ENCODE data around the gene ANO8. TPM values are rescaled to one million over a fixed set of nuclear protein-coding genes. Genes with fewer than 3 reads are reported as not detected.
A peak's percentile ranks its signal among the peaks of the same experiment; 100 is the strongest.

Gene ANO8
- total and polyA plus RNA-seq, 2 experiments from 2014 or later = 4.5 to 24.9 TPM

DNA sequence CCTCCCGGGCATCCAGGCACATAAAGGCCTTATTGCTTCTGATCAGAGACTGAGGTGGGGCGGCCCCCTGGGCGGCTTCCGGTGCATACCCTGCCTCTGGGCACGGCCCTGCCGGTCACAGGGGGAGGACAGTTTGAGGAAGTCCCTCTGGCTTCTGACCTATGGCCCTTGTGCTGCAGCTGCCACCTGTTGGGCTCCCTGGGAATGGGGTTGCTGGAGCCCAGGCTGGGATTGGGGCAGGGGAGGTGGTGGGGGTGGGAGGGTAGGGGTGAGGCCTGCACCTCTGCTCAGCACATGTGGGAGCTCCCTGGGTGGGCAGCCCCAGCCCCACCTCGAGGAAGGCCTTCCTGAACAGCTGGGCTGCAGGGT lies 10.7 kb downstream of the ANO8 start (continued):
- no peak for TF ChIP-seq ZNF462 (CRISPR knock-in tag; IDR thresholded peaks at IDR 0.05)

DNA sequence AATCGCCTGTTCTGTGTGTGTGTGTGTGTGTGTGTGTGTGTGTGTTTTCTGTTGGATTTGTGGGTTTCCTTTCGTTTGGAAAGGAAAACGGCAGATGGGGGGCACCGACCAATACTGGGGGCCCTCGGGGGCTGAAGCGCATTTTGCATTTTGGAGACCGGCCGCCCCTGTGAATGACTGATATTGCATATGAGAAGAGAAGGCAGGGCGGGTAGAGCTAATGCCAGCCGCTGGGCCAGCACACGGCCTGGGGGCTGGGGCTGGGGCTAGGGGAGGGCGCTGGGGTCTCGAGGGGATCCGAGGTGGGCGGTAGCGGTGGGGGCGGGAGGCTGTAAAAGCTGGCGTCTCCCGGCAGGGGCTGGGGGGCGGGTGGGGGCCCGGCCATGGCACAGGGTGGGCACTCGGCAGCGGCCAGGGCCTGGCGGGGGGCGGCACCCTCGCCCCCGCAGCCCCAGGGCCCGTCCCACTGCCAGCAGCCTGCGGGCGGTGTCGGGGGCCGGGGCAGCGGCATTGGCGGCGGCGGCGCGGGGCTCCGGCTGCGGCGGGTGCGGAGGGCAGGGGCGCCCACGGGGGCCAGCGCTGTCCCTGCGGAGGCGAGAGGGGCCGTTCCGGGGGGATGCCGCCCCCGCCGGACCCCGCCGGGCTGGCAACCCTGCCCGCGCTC lies 11.2 kb downstream of the ANO8 start:
- Mint-ChIP-seq H3K27me3 (ENCODE audit: insufficient read depth, low read depth, poor library complexity) (peaks cover 22% of the 10 kb centered on the region), H3K36me3 (ENCODE audit: low read depth) (peaks cover 32% of the 10 kb centered on the region), H3K27ac (no peak overlapping the region), H3K4me3 (no peak overlapping the region; the same call in 2 of the 3 replicates), H3K4me1 (peaks cover 20% of the 10 kb centered on the region), H3K9me3 (no peaks in the 10 kb centered on the region; the same call in 2 of the 3 replicates)
- no peak for DNase-seq (ENCODE audit: low spot score)
- peak overlapping the region; percentile 51 for H3K4me2 ChIP-seq
- ATAC-seq = no peak
- no peaks in the 10 kb centered on the region for H3K27me3 ChIP-seq (ENCODE audit: insufficient read depth)
- peaks cover 25% of the 10 kb centered on the region for H3K4me1 ChIP-seq (ENCODE audit: insufficient read depth)
- no peaks in the 10 kb centered on the region; the same call in 1 of the 2 replicates for H4K20me1 ChIP-seq (replicated peaks; ENCODE audit: insufficient read depth)
- H3K4me3 ChIP-seq = peak overlapping the region; percentile 32; the same call in 1 of the 2 replicates
- no peak overlapping the region for H2AFZ ChIP-seq
- no peaks in the 10 kb centered on the region for H3K79me2 ChIP-seq (replicated peaks; ENCODE audit: insufficient read depth)
- peaks cover 5% of the 10 kb centered on the region; the same call in 1 of the 2 replicates for H3K36me3 ChIP-seq (ENCODE audit: insufficient read depth)
- H3K27ac ChIP-seq (ENCODE audit: low read depth) = 0 out of 2 replicates have a peak overlapping the region, but pooled peaks have one; percentile 88
- H3F3A ChIP-seq (replicated peaks; ENCODE audit: low read depth) = peaks cover 33% of the 10 kb centered on the region
- no peaks in the 10 kb centered on the region for H3K9me2 ChIP-seq (ENCODE audit: insufficient read depth)
- TF ChIP-seq, protein P1, sequence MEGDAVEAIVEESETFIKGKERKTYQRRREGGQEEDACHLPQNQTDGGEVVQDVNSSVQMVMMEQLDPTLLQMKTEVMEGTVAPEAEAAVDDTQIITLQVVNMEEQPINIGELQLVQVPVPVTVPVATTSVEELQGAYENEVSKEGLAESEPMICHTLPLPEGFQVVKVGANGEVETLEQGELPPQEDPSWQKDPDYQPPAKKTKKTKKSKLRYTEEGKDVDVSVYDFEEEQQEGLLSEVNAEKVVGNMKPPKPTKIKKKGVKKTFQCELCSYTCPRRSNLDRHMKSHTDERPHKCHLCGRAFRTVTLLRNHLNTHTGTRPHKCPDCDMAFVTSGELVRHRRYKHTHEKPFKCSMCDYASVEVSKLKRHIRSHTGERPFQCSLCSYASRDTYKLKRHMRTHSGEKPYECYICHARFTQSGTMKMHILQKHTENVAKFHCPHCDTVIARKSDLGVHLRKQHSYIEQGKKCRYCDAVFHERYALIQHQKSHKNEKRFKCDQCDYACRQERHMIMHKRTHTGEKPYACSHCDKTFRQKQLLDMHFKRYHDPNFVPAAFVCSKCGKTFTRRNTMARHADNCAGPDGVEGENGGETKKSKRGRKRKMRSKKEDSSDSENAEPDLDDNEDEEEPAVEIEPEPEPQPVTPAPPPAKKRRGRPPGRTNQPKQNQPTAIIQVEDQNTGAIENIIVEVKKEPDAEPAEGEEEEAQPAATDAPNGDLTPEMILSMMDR (conservative IDR thresholded peaks at IDR 0.05; ENCODE audit: low read depth in 2 of 2) = no peak
- no peak for TF ChIP-seq REST (IDR thresholded peaks at IDR 0.05; ENCODE audit: unreplicated experiment)
- no peak for TF ChIP-seq EZH2 (IDR thresholded peaks at IDR 0.05; ENCODE audit: low read depth, unreplicated experiment)
- TF ChIP-seq JUNB (IDR thresholded peaks at IDR 0.05; ENCODE audit: unreplicated experiment) = no peak
- no peak for TF ChIP-seq CREB1 (CRISPR knock-in tag; IDR thresholded peaks at IDR 0.05; ENCODE audit: low read depth)
